HG03558 (cell line): ENCODE results near the gene MTF1.
"Not testable (repeated sequence)": the region's sequence is repeated elsewhere in the genome, so short reads cannot be mapped to it uniquely, and the experiment has no call there.

Experiments
- ATAC-seq: cut with Tn5 transposase; IDR thresholded peaks from one replicate; pipeline ENCODE4 v1.9.1; 2021; ENCODE audit warnings: moderate number of reproducible peaks; ENCODE audit not compliant: unreplicated experiment; ENCODE audit errors: extremely low read depth

MTF1 gene

GRCh38 chr1:37859507-37860345, at the start of gene MTF1:
TSS of gene MTF1 (minus strand) at chr1:37859592. CDS start at chr1:37857658, 1,934 bp downstream.
- no peak for ATAC-seq

GRCh38 chr1:37908531-37908930, 49.1 kb upstream of the MTF1 start:
- not testable (repeated sequence) for ATAC-seq

GRCh38 chr1:37907416-37908125, 48.2 kb upstream of the MTF1 start:
- ATAC-seq, result not testable (repeated sequence)

GRCh38 chr1:37906591-37906990, 47.2 kb upstream of the MTF1 start:
- not testable (repeated sequence) for ATAC-seq

- no peak for ATAC-seq
Measured at GRCh38 chr1:37905727-37906126, 46.3 kb upstream of the MTF1 start.

- not testable (repeated sequence) for ATAC-seq
Measured at GRCh38 chr1:37903921-37904320, 44.5 kb upstream of the MTF1 start.

GRCh38 chr1:37902983-37903382, 43.6 kb upstream of the MTF1 start:
- ATAC-seq, result no peak

- ATAC-seq, result no peak
Measured at GRCh38 chr1:37901893-37902225, 42.5 kb upstream of the MTF1 start.

- ATAC-seq, result no peak
Measured at GRCh38 chr1:37901191-37901892, 42.0 kb upstream of the MTF1 start.

- ATAC-seq, result not testable (repeated sequence)
Measured at GRCh38 chr1:37897563-37897962, 38.2 kb upstream of the MTF1 start.

GRCh38 chr1:37893673-37894072, 34.3 kb upstream of the MTF1 start:
- ATAC-seq, result no peak

GRCh38 chr1:37892151-37893047, 33.0 kb upstream of the MTF1 start:
- no peak for ATAC-seq

- ATAC-seq, result no peak
Measured at GRCh38 chr1:37890378-37891014, 31.1 kb upstream of the MTF1 start.

- ATAC-seq, result no peak
Measured at GRCh38 chr1:37888022-37888700, 28.8 kb upstream of the MTF1 start.

- no peak for ATAC-seq
Measured at GRCh38 chr1:37884145-37884544, 24.8 kb upstream of the MTF1 start.

GRCh38 chr1:37883671-37884070, 24.3 kb upstream of the MTF1 start:
- ATAC-seq, result no peak

GRCh38 chr1:37879865-37880264, 20.5 kb upstream of the MTF1 start:
- ATAC-seq, result no peak

GRCh38 chr1:37878071-37878470, 18.7 kb upstream of the MTF1 start:
- ATAC-seq, result no peak

- ATAC-seq, result no peak
Measured at GRCh38 chr1:37875833-37876232, 16.4 kb upstream of the MTF1 start.
